ENCODE measurements around the gene ERLIN1. TPM values are rescaled to one million over a fixed set of nuclear protein-coding genes. Genes with fewer than 3 reads are reported as not detected.
A peak's percentile ranks its signal among the peaks of the same experiment; 100 is the strongest.

The ERLIN1 gene
- polyA plus RNA-seq, 1 donor (not counting 4 experiments of a cell fraction or from before 2014, with no cell fraction given): 45.6 TPM

DNA sequence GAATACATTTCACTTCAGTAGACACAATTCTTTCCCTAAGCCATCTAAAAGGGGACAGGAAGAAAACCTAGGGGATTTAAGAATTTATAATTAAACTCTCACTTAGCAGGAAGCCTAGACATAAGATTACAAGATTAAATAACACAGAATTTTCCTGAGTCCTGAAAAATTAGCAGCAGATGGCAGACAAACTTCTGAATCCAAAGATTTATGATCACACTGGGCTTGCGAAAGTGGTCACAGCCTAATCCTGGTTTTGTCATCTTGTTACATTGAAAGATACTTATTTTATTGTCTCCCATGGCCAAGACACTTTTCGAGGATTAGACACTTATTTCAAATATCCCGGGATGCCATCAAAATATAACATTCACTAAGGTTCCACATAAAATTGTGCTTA lies 2.9 kb downstream of the ERLIN1 start:
- TF ChIP-seq EZH2 (IDR thresholded peaks at IDR 0.05; ENCODE audit: low read length): no peak
- Histone ChIP-seq H3K9me3 (ENCODE audit: control insufficient read depth, low read depth, low read length) (no peaks in the 10 kb centered on the region), H3K4me2 (ENCODE audit: control insufficient read depth, extremely low read depth, insufficient read depth, low read depth, low read length) (no peak overlapping the region), H3K9me1 (ENCODE audit: control insufficient read depth, extremely low read depth, insufficient read depth, low read length) (no peaks in the 10 kb centered on the region), H3K79me2 (ENCODE audit: control insufficient read depth, insufficient read depth, low read length) (peaks cover 33% of the 10 kb centered on the region), H3K27me3 (ENCODE audit: control insufficient read depth, extremely low read depth, insufficient read depth, low read length) (no peaks in the 10 kb centered on the region), H3K27ac (ENCODE audit: control insufficient read depth, insufficient read depth, low read length) (peak overlapping the region; percentile 97), H3K9ac (ENCODE audit: control insufficient read depth, extremely low read depth, insufficient read depth, low read length) (no peak overlapping the region), H3K4me3 (ENCODE audit: control insufficient read depth in 2 of 3, extremely low read depth in 1 of 3, insufficient read depth in 2 of 3, low read depth in 1 of 3, low read length in 3 of 3) (no peak overlapping the region), H3K36me3 (ENCODE audit: control insufficient read depth in 2 of 2, extremely low read depth in 1 of 2, insufficient read depth in 2 of 2, low read length in 2 of 2) (peaks cover 0 to 10% of the 10 kb centered on the region in 2 experiments), H2AFZ (ENCODE audit: control insufficient read depth, low read length) (no peak overlapping the region), H4K20me1 (ENCODE audit: control insufficient read depth, extremely low read depth, insufficient read depth, low read length) (no peaks in the 10 kb centered on the region), H3K4me1 (ENCODE audit: control insufficient read depth, extremely low read depth, insufficient read depth, low read length) (peaks cover 26% of the 10 kb centered on the region)
- FAIRE-seq (no peak), DNase-seq (ENCODE audit: low read depth, low spot score) (no peak)
- dilution Hi-C loops (cut with MboI; ENCODE audit: extremely low pct_ligation_motif_present, low sequenced_read_pairs): no loop called here

DNA sequence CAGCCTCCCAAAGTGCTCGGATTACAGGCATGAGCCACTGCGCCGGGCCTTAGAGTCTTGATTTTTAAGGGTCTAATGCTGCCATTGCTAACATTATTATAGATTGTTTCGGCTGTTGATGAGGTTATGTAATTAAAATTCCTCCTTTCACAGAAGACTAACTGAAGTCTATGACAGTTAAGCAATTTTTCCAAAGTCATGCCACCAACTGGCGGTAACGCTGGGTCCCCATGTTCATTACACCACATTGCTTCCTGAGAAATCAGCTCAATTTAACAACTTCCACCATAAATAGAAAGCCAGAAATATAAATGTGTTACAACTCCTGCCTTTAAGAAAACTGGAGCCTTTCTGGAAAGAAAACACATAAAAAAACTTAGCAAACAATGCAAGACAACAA lies 3.5 kb downstream of the ERLIN1 start:
- Histone ChIP-seq H3K4me1 (ENCODE audit: control insufficient read depth, extremely low read depth, insufficient read depth, low read length) (peaks cover 23% of the 10 kb centered on the region), H3K9me1 (ENCODE audit: control insufficient read depth, extremely low read depth, insufficient read depth, low read length) (no peaks in the 10 kb centered on the region), H4K20me1 (ENCODE audit: control insufficient read depth, extremely low read depth, insufficient read depth, low read length) (no peaks in the 10 kb centered on the region), H3K79me2 (ENCODE audit: control insufficient read depth, insufficient read depth, low read length) (peaks cover 26% of the 10 kb centered on the region), H3K9ac (ENCODE audit: control insufficient read depth, extremely low read depth, insufficient read depth, low read length) (no peak overlapping the region), H3K4me3 (ENCODE audit: control insufficient read depth in 2 of 3, extremely low read depth in 1 of 3, insufficient read depth in 2 of 3, low read depth in 1 of 3, low read length in 3 of 3) (no peak overlapping the region), H3K9me3 (ENCODE audit: control insufficient read depth, low read depth, low read length) (no peaks in the 10 kb centered on the region), H3K27me3 (ENCODE audit: control insufficient read depth, extremely low read depth, insufficient read depth, low read length) (no peaks in the 10 kb centered on the region), H3K36me3 (ENCODE audit: control insufficient read depth in 2 of 2, extremely low read depth in 1 of 2, insufficient read depth in 2 of 2, low read length in 2 of 2) (peaks cover 0 to 8% of the 10 kb centered on the region in 2 experiments), H3K27ac (ENCODE audit: control insufficient read depth, insufficient read depth, low read length) (no peak overlapping the region), H3K4me2 (ENCODE audit: control insufficient read depth, extremely low read depth, insufficient read depth, low read depth, low read length) (no peak overlapping the region), H2AFZ (ENCODE audit: control insufficient read depth, low read length) (no peak overlapping the region)
- no peak for FAIRE-seq
- dilution Hi-C loops (cut with MboI; ENCODE audit: extremely low pct_ligation_motif_present, low sequenced_read_pairs): no loop called here
- TF ChIP-seq, protein P1, sequence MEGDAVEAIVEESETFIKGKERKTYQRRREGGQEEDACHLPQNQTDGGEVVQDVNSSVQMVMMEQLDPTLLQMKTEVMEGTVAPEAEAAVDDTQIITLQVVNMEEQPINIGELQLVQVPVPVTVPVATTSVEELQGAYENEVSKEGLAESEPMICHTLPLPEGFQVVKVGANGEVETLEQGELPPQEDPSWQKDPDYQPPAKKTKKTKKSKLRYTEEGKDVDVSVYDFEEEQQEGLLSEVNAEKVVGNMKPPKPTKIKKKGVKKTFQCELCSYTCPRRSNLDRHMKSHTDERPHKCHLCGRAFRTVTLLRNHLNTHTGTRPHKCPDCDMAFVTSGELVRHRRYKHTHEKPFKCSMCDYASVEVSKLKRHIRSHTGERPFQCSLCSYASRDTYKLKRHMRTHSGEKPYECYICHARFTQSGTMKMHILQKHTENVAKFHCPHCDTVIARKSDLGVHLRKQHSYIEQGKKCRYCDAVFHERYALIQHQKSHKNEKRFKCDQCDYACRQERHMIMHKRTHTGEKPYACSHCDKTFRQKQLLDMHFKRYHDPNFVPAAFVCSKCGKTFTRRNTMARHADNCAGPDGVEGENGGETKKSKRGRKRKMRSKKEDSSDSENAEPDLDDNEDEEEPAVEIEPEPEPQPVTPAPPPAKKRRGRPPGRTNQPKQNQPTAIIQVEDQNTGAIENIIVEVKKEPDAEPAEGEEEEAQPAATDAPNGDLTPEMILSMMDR (optimal IDR thresholded peaks at IDR 0.05 in 1 of 3, IDR thresholded peaks at IDR 0.05 in 1 of 3, conservative IDR thresholded peaks at IDR 0.05 in 1 of 3; ENCODE audit: extremely low read depth in 1 of 3, insufficient read depth in 2 of 3, low read length in 3 of 3): no peak
- TF ChIP-seq EZH2 (IDR thresholded peaks at IDR 0.05; ENCODE audit: low read length): no peak
- DNase-seq (ENCODE audit: low read depth, low spot score): no peak

DNA sequence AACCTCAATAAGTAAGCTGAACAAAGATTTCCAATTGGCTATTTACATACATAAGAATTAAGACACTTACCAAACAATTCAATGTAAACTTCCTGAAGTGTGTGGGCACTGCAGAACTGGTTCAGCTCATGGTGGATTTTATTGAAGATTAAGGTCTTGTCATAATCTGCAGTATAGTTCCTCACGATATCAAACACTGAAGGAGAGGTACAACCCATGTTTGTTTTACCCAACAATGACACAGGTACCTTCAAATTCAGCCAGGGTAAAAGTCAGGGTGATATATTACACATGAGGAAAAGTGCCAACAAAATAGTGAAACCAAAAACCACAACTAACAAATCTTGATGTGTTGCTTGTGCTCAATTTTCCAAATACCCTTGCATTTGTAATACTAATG lies 10.0 kb downstream of the ERLIN1 start:
- no peak overlapping the region for H3K4me2 ChIP-seq (ENCODE audit: control insufficient read depth, extremely low read depth, insufficient read depth, low read depth, low read length)
- DNase-seq (ENCODE audit: low read depth, low spot score) (no peak), FAIRE-seq (no peak)
- no peaks in the 10 kb centered on the region for H3K9me1 ChIP-seq (ENCODE audit: control insufficient read depth, extremely low read depth, insufficient read depth, low read length)
- no peak overlapping the region for H3K27ac ChIP-seq (ENCODE audit: control insufficient read depth, insufficient read depth, low read length)
- H3K79me2 ChIP-seq (ENCODE audit: control insufficient read depth, insufficient read depth, low read length): no peaks in the 10 kb centered on the region
- H4K20me1 ChIP-seq (ENCODE audit: control insufficient read depth, extremely low read depth, insufficient read depth, low read length): no peaks in the 10 kb centered on the region
- no peaks in the 10 kb centered on the region for H3K27me3 ChIP-seq (ENCODE audit: control insufficient read depth, extremely low read depth, insufficient read depth, low read length)
- no peak for TF ChIP-seq EZH2 (IDR thresholded peaks at IDR 0.05; ENCODE audit: low read length)
- TF ChIP-seq, protein P1 (optimal IDR thresholded peaks at IDR 0.05 in 1 of 3, IDR thresholded peaks at IDR 0.05 in 1 of 3, conservative IDR thresholded peaks at IDR 0.05 in 1 of 3; ENCODE audit: extremely low read depth in 1 of 3, insufficient read depth in 2 of 3, low read length in 3 of 3): no peak
- no peak overlapping the region for H3K4me3 ChIP-seq (ENCODE audit: control insufficient read depth in 2 of 3, extremely low read depth in 1 of 3, insufficient read depth in 2 of 3, low read depth in 1 of 3, low read length in 3 of 3)
- no peak overlapping the region for H3K9ac ChIP-seq (ENCODE audit: control insufficient read depth, extremely low read depth, insufficient read depth, low read length)
- dilution Hi-C loops (cut with MboI; ENCODE audit: extremely low pct_ligation_motif_present, low sequenced_read_pairs): no loop called here
- H3K36me3 ChIP-seq (ENCODE audit: control insufficient read depth in 2 of 2, extremely low read depth in 1 of 2, insufficient read depth in 2 of 2, low read length in 2 of 2): peaks cover 9 to 16% of the 10 kb centered on the region in 2 experiments
- no peaks in the 10 kb centered on the region for H3K4me1 ChIP-seq (ENCODE audit: control insufficient read depth, extremely low read depth, insufficient read depth, low read length)
- H2AFZ ChIP-seq (ENCODE audit: control insufficient read depth, low read length): no peak overlapping the region
- no peaks in the 10 kb centered on the region for H3K9me3 ChIP-seq (ENCODE audit: control insufficient read depth, low read depth, low read length)

Data from keratinocyte (primary cell).